ENCODE data around the gene IQGAP2.

Gene IQGAP2

DNA sequence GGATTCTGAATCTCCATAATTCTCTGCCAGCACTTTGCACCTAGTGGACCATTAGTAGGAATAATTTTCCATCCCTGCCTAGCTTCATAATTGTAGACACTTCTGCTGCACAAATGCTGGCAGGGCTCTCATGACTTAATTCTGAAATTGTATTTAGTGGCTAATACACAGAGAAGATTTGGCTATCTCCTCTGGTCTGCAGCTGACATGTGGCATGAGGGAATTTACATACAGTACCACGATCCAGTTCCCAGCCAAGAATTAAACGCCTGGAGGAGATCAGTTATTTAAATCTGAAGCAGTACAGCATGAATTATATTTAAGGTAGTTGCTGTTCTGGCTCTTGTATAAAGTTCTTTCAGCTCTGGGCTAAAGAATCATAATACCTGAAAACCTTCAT is 46.5 kb downstream of the IQGAP2 start:
- in situ Hi-C loops (cut with MboI; ENCODE audit: low sequenced_read_pairs), result no loop called here

DNA sequence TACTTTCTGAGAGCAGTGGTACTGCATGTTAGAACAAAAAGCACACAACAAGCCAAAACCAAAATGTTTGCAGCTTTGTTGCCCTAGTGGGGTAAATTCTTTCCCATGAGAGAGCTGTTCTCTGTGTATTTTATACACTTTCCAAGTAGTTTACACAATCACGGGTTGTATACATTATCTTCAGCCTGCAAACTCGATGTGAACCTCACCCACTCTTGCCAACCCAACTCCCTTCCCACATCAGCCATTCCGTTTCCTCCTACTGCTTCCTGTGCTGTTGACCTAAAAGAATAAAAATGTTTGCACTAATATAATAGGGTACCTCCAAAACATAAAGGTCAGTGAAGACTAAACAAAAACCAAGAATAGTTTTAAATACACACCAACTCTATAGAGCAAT is 47.0 kb downstream of the IQGAP2 start:
- in situ Hi-C loops (cut with MboI; ENCODE audit: low sequenced_read_pairs), result no loop called here

DNA sequence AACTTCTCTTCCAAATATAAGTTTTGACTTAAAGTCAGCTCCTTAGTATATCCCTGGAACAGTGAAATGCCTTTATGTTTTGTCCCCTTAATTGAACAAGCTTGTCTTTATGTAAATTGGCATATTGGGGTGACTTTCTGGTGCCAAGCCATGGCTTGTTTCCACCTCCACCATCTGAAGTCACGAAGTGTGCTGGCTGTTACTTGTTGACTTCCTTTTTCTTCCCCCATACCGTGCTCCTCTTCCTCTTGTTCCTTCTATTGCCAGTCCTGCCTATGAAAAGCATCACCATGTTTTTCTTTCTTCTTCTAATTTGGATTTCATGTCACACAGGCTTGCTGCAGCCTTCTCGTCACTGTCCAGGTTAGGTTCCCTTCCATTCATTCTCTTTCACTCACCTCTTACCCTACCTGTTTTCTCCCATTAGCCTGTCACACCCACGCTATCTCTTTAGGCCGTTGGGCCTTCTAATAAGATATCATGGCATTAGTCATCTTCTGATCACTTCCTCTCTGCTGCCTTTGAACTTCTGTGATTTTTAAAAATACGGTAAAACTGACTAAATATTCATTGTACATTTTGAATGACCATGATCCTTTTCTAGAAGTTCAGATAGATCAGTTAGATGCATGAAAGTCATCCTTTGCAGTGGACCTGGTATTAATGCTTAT is 48.1 kb downstream of the IQGAP2 start:
- in situ Hi-C loops (cut with MboI; ENCODE audit: low sequenced_read_pairs), result no loop called here

DNA sequence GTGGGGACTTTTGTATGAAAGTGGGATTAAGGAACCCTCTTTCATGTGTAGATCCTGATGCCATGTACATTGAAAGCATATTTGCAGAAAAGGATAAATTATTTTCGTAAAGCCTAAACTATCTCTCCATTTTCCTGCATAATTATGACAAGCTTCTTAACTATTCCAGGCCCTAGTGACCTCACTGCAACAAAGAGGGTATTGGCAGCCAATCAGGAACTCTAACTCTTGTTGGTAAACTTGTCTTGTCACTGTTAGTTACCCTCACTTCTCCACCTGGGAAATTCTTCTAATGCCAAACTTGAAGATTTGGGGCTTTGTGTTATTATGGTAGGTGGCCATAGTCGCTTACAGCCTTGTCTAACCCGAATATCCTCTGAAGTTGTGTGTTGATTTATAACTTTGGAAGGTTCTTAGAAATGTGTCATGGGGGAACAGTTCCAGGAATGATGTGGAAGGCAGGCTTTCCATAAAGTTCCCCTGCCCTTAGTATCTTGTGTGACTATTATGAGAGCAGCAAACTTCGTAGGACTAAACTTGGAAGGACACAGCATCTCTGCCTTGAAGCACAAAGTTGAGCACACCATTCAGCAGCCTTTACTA is 52.5 kb downstream of the IQGAP2 start:
- in situ Hi-C loops (cut with MboI; ENCODE audit: low sequenced_read_pairs), result no loop called here

DNA sequence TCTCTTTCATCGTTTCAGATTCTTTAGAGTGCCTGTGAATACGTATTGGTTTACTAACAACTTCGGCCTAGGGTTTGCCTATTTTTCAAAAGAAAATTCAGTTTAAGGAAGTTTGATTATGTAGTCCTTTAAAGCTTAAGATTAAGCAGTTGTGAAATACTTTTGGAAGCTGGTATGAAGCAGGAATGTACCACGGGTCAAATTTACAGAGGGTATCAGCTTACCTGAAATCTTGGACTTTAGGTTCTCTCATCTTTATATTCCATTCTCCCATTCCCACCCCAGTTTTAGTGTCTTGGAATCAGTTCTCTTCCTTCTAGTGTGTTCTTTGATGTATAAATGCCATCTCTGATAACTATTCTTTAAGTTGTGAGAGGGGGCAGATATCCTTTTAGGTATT is 53.2 kb downstream of the IQGAP2 start:
- in situ Hi-C loops (cut with MboI; ENCODE audit: low sequenced_read_pairs), result no loop called here

DNA sequence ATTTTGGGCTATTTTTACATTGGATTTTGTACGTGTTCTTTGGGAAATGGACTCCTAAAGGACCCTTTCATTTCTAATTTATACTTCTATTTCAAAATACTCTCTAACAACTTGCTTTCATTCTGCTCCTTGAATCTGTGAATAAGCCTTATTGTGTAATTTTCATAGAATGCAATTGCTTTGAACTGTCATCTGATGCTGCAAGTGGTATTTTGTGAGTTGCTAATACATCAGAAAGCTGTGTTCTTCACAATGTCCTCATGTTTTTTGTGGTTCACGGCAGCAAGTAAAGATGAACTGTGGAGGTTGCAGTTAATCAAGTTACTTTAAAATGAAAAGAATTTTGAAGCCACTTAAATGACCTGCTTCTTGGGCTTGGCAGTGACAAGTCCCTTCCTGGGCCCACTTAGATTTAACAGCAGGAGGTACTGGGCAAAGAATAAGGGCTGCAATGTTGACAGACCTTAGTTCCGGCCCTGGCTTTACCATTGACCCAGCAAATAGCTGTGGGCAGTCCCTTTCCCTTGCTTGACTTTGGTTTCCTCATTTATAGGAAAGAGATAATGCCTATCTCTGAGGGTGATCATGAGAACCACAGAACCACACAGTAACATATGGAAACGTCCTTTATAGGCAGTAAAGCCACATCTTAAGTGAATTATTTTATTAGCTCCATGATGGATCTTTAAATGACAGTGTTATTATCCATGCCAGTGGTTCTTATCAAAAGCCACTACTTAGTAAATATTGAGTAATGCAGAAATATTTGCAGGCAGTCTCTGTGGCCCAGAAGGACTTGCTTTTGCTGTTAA is 54.8 kb downstream of the IQGAP2 start:
- in situ Hi-C loops (cut with MboI; ENCODE audit: low sequenced_read_pairs), result no loop called here

DNA sequence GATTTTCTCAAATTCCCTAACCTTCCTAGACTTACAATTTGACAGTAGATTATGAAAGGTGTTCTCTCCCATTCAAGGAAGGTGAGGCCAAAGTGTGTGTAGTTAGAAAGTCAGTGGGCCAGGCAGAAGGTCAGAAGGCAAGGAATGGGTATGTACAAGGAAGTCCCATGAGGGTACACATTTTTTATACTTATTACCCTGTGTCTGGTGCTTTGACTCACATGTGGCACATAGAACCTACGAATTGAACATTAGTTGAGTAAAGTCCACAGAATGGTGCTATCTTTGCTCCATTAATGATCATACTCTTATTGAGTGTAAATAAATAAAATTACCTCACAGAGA is 55.4 kb downstream of the IQGAP2 start:
- in situ Hi-C loops (cut with MboI; ENCODE audit: low sequenced_read_pairs), result no loop called here

DNA sequence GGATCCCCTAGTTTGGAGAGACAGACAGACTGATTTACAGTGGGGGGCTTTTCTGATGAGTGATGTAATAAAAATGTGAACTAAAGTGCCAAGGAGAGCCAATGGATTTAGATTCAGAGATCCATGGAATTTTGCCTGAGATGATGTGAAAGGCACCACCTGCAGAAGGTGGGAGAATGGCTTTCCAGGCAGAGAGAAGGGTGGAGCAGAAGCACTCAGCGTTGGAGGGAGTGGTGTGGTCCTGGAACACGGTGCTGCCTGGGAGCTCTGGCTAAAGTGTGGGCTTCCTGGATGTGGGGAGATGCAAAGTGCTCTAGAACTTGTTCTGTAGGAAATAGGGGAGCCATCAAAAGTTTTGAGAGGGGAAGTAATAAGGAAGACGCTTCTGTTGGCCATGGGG is 57.0 kb downstream of the IQGAP2 start:
- in situ Hi-C loops (cut with MboI; ENCODE audit: low sequenced_read_pairs), result no loop called here

DNA sequence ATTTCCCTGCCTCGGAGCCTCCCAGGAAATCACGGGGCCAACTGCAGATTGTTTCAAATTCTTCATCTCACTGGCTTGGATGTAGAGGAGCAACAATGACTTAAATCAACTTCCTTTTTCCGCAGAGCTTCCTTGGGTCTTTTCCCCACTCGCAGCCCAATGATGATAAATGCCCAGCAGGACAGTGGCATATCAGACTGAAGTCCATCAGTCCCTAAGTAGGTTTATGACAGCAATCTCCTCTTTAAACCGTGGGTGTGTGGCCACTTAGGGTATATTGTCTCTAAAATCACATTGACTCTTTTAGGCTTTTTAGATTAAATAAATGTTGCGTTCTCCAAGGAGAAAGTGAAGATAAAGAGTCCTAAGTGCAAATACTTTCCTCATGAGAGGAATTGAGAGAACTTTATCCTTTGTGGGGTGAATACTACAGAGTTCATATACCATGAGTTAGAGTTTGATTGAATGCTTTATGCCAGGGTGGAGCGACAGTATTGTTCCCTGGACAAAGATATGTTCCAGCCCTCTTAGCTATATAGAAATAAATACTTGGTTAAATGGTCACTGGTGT is 59.1 kb downstream of the IQGAP2 start:
- in situ Hi-C loops (cut with MboI; ENCODE audit: low sequenced_read_pairs), result no loop called here

DNA sequence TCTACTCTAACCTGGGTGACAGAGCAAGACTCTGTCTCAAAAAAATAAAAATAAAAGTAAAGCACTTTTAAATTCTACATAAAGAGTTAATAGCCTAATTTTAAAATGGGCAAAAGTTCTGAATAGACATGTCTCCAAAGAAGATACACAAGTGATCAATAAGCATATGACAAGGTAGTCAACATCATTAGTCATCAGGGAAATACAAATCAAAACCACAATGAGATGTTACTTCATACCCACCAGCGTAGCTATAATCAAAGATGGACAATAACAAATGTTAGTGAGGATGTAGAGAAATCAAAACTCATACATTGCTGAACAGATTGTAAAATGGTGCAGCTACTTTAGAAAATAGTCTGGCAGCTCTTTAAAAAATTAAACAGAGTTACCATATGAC is 64.1 kb downstream of the IQGAP2 start:
- in situ Hi-C loops (cut with MboI; ENCODE audit: low sequenced_read_pairs), result no loop called here

DNA sequence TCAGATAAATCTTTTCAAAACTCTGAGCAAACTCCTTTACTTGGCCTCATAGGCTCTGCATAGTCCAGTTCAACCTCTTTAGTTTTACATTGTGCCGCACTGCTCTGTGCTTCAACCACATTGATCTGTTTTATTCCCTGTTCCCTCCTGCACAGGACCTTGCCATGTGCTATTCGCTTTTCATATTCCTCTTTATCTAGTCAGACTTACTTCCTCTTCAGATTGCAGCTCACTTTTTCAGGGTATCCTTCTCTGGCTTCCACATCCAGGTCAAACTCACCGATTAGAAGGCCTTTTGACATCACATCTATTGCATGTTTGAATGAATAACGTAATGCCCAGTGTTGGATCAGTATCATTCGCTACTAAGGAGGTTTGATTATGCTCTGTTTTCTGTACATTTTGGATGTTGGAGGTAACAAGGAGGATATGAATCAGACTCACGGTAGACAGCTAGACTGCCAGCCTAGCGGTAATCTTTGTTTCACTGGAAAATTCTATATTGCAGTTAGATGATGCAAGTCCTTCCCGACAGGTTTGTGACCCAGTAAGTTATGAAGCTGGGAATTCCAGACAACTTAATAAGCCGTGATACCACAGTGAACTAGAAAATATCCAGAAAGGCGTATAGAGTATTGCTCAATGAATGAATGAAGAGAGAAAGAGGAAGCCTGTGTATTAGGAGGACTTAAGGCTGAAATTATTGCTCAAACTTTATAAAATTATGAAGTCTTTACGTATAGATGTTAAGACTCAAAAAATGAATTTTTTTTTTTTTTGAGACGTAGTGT is 65.7 kb downstream of the IQGAP2 start:
- in situ Hi-C loops (cut with MboI; ENCODE audit: low sequenced_read_pairs), result no loop called here

DNA sequence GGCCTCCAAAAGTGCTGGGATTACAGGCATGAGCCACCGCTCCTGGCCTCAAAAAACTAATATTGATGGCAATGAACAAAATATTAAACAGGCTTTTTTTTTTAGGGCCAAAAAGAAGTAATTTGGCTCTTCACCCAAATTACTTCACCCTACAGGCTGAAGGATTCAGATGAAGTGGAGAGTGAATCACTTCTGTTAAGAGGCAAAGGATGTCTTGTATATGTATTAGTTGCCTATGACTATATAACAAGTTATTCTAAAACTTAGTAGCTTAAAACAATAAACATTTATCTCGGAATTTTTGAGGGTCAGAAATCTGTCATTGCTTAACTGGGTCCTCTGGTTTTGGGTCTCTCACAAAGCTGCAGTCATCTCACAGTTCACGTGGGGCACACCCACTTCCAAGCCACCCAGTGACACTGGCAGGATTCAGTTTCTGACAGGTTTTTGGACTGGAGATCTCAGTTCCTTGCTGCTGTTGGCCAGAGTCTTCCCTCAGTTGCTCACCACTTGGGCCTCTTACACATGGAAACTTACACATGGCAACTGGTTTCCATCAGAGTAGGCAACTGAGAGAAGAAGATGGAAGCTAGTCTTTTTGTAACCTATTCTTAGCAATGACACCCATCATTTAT is 66.7 kb downstream of the IQGAP2 start:
- in situ Hi-C loops (cut with MboI; ENCODE audit: low sequenced_read_pairs), result no loop called here

DNA sequence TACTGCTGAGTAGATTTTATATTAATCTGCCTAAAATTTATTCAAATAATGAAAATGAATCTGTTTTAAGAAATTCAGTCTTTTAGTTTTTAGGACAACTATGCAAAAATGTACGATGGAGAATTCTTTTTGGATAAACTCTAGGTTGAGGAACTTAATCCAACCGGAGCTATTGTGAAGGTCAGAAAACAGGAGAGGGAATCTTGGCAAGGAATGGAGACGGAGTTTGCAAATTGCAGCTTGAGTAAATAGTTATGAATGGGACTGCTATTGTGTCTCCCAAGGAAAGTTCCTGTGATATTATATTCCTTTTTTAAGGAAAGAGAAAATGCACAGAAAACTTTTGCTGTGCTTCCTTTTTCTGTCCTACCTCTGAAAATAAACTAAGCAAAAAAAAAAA is 67.9 kb downstream of the IQGAP2 start:
- in situ Hi-C loops (cut with MboI; ENCODE audit: low sequenced_read_pairs), result no loop called here

DNA sequence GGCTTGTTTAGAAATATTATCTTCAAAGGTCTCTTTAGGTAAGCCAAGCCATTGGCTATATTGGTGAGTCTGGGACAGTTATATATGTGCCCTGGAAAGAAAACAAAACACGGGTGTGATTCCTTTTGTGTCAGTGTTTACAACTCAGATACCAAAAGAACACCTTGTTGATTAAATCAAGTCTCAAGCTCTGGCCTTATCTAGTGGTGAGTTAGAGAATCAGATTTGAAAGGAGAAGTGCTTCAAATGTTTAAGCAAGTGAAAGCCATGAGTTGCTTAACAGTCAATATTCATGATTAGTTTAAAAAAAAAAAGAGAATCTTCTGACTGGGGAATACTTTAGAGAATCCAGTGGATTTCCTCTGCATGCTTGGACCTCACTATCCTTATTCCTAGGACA is 68.3 kb downstream of the IQGAP2 start:
- in situ Hi-C loops (cut with MboI; ENCODE audit: low sequenced_read_pairs), result no loop called here

DNA sequence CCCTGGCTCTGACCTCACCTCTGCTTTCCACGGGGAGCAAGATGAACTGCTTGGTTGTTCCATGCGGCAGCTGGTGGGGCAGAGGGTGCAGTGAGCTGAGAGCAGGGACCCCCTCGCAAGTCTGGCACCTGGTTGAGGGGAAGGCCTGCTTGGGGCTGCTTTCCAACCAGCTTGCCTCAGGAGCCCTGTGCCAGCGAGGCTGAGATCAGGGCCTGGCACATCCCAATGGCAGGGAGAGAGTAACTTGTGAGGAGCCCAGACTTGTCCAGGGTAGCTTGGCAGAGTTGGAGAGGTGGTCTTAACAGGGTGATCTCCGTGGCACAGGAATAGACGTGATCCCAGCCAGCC is 68.9 kb downstream of the IQGAP2 start:
- in situ Hi-C loops (cut with MboI; ENCODE audit: low sequenced_read_pairs), result no loop called here

DNA sequence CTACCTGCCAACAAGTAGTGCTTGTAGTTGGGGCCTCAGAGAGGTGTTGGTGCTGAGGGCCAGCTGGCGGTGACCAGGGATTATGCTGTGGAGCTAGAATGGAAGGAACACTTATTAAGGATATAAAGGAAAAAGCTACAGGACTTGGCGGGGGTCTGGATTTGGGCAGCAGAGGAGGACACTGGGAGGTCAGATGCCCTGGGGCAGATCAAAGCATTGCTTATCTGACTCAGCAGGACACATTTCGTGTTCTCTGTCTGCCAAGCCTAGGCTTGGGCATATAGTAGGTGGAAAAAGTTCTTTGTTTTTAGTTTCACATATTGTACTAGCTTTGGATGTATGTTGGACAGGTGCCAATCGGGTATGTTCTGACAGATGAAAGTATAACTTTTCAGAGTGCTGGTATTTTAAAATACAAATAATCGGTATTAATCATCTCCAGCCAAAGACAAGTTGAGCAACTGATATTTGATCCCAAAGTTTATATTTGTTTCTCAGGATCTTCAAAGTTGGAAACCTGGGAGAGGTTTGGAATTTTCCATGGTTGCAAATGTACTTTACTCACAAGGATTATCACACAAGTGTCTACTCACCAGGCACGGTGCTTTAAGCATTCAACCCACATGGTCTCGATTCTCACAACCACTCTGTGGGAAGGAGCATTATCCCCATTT is 69.4 kb downstream of the IQGAP2 start:
- in situ Hi-C loops (cut with MboI; ENCODE audit: low sequenced_read_pairs), result no loop called here

DNA sequence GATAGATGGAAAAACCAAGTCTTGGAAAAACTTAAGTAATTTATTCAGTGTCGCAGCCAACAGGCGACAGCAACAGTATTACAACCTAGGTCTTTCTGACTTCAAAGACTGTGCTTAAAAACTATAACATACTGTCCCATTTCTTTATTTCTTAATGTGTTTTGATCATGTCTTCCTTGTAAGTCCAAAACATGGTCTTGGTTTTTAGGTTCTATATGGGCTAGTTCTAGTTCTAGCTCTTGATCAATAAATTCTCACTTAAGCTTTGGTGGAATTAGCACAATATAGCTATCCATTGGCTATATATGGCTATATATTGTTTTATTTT is 69.9 kb downstream of the IQGAP2 start:
- in situ Hi-C loops (cut with MboI; ENCODE audit: low sequenced_read_pairs), result no loop called here

DNA sequence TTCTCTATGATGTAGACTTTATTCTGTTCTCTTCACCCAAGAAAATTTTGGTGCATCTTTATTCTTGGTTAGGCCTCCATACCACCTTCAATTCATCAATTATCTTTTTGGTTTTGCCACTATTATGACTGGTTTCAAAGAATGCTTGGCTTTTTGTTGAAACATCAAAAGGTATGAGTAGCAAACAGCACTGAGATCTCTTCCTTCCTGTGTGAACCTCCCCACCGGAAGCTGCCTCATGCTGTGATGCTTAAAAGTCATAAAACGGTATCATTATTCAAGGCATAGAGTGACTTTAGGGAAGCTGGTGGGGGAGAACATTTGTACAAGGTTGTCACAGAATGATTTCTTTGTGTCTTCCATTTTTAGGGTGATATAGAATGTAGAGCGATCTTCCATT is 70.6 kb downstream of the IQGAP2 start:
- in situ Hi-C loops (cut with MboI; ENCODE audit: low sequenced_read_pairs), result no loop called here

DNA sequence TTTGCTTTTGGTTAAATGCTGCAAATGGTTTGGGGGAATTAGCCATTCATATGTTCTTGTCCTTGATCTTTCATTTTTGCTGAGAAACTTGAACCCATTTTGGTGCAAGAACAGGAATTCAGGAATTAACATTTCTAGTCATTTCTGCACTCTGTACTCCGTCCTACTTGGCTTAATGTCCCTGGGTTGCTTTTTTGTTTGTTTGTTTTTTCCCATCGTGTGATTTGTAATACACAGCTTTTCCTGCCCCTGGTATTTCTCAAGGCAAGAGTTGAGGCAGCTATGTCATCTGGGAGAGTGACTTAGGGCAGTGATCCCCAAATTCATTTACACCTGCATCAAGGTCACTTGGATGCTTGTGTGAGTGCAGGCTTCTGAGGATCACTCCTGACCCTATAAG is 71.3 kb downstream of the IQGAP2 start:
- in situ Hi-C loops (cut with MboI; ENCODE audit: low sequenced_read_pairs), result no loop called here

DNA sequence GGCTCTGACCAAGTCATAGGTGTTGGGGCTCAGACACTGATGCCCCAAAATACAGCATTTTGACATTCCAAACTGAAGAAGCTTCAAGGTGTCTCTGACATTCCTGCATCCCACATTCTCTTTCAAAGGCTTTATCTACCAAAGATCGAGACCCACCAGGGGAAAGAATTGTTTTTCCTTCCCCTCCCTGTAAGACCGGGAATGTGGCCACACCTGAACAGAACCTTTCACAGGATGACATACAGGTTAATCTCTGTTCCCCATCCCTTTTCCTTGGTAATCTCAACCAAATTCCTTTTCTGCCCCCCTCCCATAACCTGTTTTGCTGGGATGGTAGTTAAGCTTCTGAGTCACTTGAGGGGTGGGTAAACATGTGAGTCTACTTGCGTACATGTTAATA is 72.3 kb downstream of the IQGAP2 start:
- in situ Hi-C loops (cut with MboI; ENCODE audit: low sequenced_read_pairs), result no loop called here
